ACC112 (cell line): ENCODE measurements around the gene PRR22.
"Not testable (repeated sequence)": the region's sequence is repeated elsewhere in the genome, so short reads cannot be mapped to it uniquely, and the experiment has no call there.

Experiments used
- H2AFZ ChIP-seq: fragments of 200-600 bp; sonication (generic); one replicate; pipeline ENCODE4 v1.6.0; 2017; ENCODE audit warnings: antibody characterized with exemption, low read length; ENCODE audit not compliant: unreplicated experiment
- H3K27ac ChIP-seq: fragments of 200-600 bp; sonication (generic); 2 replicates; pipeline ENCODE4 v1.5.1; 2014; ENCODE audit warnings: low read depth, mild to moderate bottlenecking, antibody characterized with exemption, low read length, moderate library complexity
- H3K27me3 ChIP-seq: fragments of 200-600 bp; sonication (generic); 2 replicates; pipeline ENCODE4 v1.6.1; 2014; ENCODE audit warnings: mild to moderate bottlenecking, antibody characterized with exemption, low read length, moderate library complexity, mixed read lengths; ENCODE audit not compliant: insufficient read depth
- H3K36me3 ChIP-seq: fragments of 200-600 bp; sonication (generic); 2 replicates; pipeline ENCODE4 v1.6.1; 2016; ENCODE audit warnings: mild to moderate bottlenecking, antibody characterized with exemption, low read length, moderate library complexity, mixed read lengths; ENCODE audit not compliant: insufficient read depth
- H3K4me1 ChIP-seq: fragments of 200-600 bp; sonication (generic); one replicate; pipeline ENCODE4 v1.6.1; 2016; ENCODE audit warnings: low read length, mixed read lengths; ENCODE audit not compliant: insufficient read depth, unreplicated experiment, control insufficient read depth
- H3K4me3 ChIP-seq: fragments of 200-600 bp; sonication (generic); 2 replicates; pipeline ENCODE4 v1.5.1; 2014; ENCODE audit warnings: mild to moderate bottlenecking, low read depth, low read length
- H3K79me2 ChIP-seq: fragments of 200-600 bp; sonication (generic); one replicate; pipeline ENCODE4 v1.6.0; 2016; ENCODE audit warnings: low read length; ENCODE audit not compliant: control insufficient read depth, unreplicated experiment, insufficient read depth

The PRR22 gene

GRCh38 chr19:5789351-5789761 is 4.8 kb upstream of the PRR22 start:
- Histone ChIP-seq H3K27me3 (no peaks in the 10 kb centered on the region), H3K4me3 (no peak overlapping the region), H3K4me1 (no peaks in the 10 kb centered on the region), H3K27ac (no peak overlapping the region), H3K79me2 (peaks cover 3% of the 10 kb centered on the region), H2AFZ (no peak overlapping the region), H3K36me3 (no peaks in the 10 kb centered on the region)

- H3K36me3 ChIP-seq: no peaks in the 10 kb centered on the region
- H3K4me1 ChIP-seq: no peaks in the 10 kb centered on the region
- H3K79me2 ChIP-seq: peaks cover 3% of the 10 kb centered on the region
- H3K4me3 ChIP-seq: no peak overlapping the region
- H3K27me3 ChIP-seq: no peaks in the 10 kb centered on the region
- no peak overlapping the region for H3K27ac ChIP-seq
- no peak overlapping the region for H2AFZ ChIP-seq
These were observed 3.9 kb upstream of the PRR22 start for GRCh38 chr19:5788422-5788821.

- Histone ChIP-seq H2AFZ (no peak overlapping the region), H3K79me2 (peaks cover 3% of the 10 kb centered on the region), H3K4me1 (no peaks in the 10 kb centered on the region), H3K27me3 (no peaks in the 10 kb centered on the region), H3K36me3 (no peaks in the 10 kb centered on the region), H3K27ac (no peak overlapping the region), H3K4me3 (no peak overlapping the region)
These were observed 3.0 kb upstream of the PRR22 start for GRCh38 chr19:5787409-5788182.

GRCh38 chr19:5786593-5787408 is 2.3 kb upstream of the PRR22 start:
- no peaks in the 10 kb centered on the region for H3K27me3 ChIP-seq
- H3K36me3 ChIP-seq: no peaks in the 10 kb centered on the region
- no peak overlapping the region for H2AFZ ChIP-seq
- peaks cover 3% of the 10 kb centered on the region for H3K79me2 ChIP-seq
- H3K4me1 ChIP-seq: no peaks in the 10 kb centered on the region
- no peak overlapping the region for H3K4me3 ChIP-seq
- no peak overlapping the region for H3K27ac ChIP-seq

- no peaks in the 10 kb centered on the region for H3K36me3 ChIP-seq
- no peak overlapping the region for H2AFZ ChIP-seq
- peaks cover 3% of the 10 kb centered on the region for H3K79me2 ChIP-seq
- no peak overlapping the region for H3K27ac ChIP-seq
- H3K4me1 ChIP-seq: no peaks in the 10 kb centered on the region
- H3K4me3 ChIP-seq: no peak overlapping the region
- no peaks in the 10 kb centered on the region for H3K27me3 ChIP-seq
These were observed 877 bp upstream of the PRR22 start for GRCh38 chr19:5785423-5785822.

GRCh38 chr19:5782945-5783919 is 1.3 kb downstream of the PRR22 start:
- no peak overlapping the region for H3K27ac ChIP-seq
- H3K27me3 ChIP-seq: no peaks in the 10 kb centered on the region
- H3K4me3 ChIP-seq: no peak overlapping the region
- H2AFZ ChIP-seq: no peak overlapping the region
- H3K36me3 ChIP-seq: no peaks in the 10 kb centered on the region
- H3K4me1 ChIP-seq: no peaks in the 10 kb centered on the region
- no peaks in the 10 kb centered on the region for H3K79me2 ChIP-seq

GRCh38 chr19:5782322-5782721 is 2.2 kb downstream of the PRR22 start:
- Histone ChIP-seq H2AFZ (no peak overlapping the region), H3K27ac (no peak overlapping the region), H3K4me1 (no peaks in the 10 kb centered on the region), H3K27me3 (no peaks in the 10 kb centered on the region), H3K4me3 (no peak overlapping the region), H3K36me3 (no peaks in the 10 kb centered on the region), H3K79me2 (no peaks in the 10 kb centered on the region)

GRCh38 chr19:5780916-5781315 is 3.6 kb downstream of the PRR22 start:
- H2AFZ ChIP-seq, H3K79me2 ChIP-seq, H3K36me3 ChIP-seq, H3K27me3 ChIP-seq, H3K4me1 ChIP-seq, H3K4me3 ChIP-seq, H3K27ac ChIP-seq: not testable (repeated sequence)

GRCh38 chr19:5778402-5778801 is 6.1 kb downstream of the PRR22 start:
- Histone ChIP-seq H3K4me1 (no peaks in the 10 kb centered on the region), H3K4me3 (no peak overlapping the region), H3K79me2 (no peaks in the 10 kb centered on the region), H3K36me3 (no peaks in the 10 kb centered on the region), H3K27ac (no peak overlapping the region), H3K27me3 (no peaks in the 10 kb centered on the region), H2AFZ (no peak overlapping the region)

- no peak overlapping the region for H3K4me3 ChIP-seq
- H3K36me3 ChIP-seq: no peaks in the 10 kb centered on the region
- no peak overlapping the region for H2AFZ ChIP-seq
- no peaks in the 10 kb centered on the region for H3K4me1 ChIP-seq
- H3K27ac ChIP-seq: no peak overlapping the region
- no peaks in the 10 kb centered on the region for H3K79me2 ChIP-seq
- H3K27me3 ChIP-seq: no peaks in the 10 kb centered on the region
These were observed 8.8 kb downstream of the PRR22 start for GRCh38 chr19:5775668-5776309.
